ENCODE measurements around the gene KCP. TPM values are rescaled to one million over a fixed set of nuclear protein-coding genes. Genes with fewer than 3 reads are reported as not detected.

Gene KCP
- total RNA-seq, 5 donors from 2014 or later (not counting 1 experiment from before 2014, with no cell fraction given): 0.20 to 0.92 (median 0.53) TPM

DNA sequence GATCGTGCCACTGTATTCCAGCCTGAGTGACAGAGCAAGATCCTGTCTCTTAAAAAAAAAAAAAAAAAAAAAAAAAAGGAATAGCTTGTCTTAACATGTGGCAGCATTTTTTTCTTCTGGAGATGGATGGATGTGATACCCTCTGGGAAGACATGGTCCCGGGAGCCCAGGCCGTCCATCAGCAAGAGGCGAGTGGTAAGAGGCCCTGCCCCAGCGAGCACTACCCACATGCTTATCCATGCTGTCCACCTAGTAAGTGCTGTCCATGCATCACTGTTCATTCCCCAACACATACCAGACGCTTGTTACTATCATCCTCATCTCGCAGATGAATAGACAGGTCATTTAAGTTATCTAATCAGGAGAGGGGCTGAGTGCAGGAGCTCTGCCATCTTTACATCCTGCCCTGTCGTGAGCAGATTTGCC lies 35.0 kb downstream of the KCP start:
- H3K27ac Mint-ChIP-seq: no peak overlapping the region
- ATAC-seq (replicated peaks in 1 of 4) (no peak), DNase-seq (no peak)
- H3K9me3 ChIP-seq: no peaks in the 10 kb centered on the region
- ChIA-PET CTCF (interaction anchor here in 1 of 2 donors (0.7 kb wide), 2 partner anchors 436 to 588 kb away, joined by 3 to 5 read pairs; no protein-coding TSS in a partner anchor), POLR2A (interaction anchor here in 1 of 2 donors (0.6 kb wide), 1 partner anchor 467 kb away, joined by 3 read pairs; no protein-coding TSS in a partner anchor)
- no peaks in the 10 kb centered on the region for H3K36me3 Mint-ChIP-seq
- H3K27me3 ChIP-seq (replicated peaks in 1 of 2; ENCODE audit: control insufficient read depth in 2 of 2, extremely low read depth in 1 of 2, insufficient read depth in 2 of 2, low read length in 1 of 2): peaks cover 0 to 26% of the 10 kb centered on the region in 2 experiments
- H3K27ac ChIP-seq (ENCODE audit: low read length): no peak overlapping the region
- no peak overlapping the region for H3K4me3 Mint-ChIP-seq
- no peaks in the 10 kb centered on the region for H3K36me3 ChIP-seq (ENCODE audit: control insufficient read depth in 2 of 2, extremely low read depth in 1 of 2, insufficient read depth in 1 of 2, low read length in 1 of 2)
- peaks cover 2 to 4% of the 10 kb centered on the region in 2 experiments for H3K4me1 ChIP-seq (ENCODE audit: control insufficient read depth in 1 of 2, extremely low read depth in 1 of 2, insufficient read depth in 2 of 2, low read length in 2 of 2)
- H3K4me1 Mint-ChIP-seq: peaks cover 0 to 1% (median 0%) of the 10 kb centered on the region in 3 donors
- H3K9me3 Mint-ChIP-seq: no peaks in the 10 kb centered on the region
- WGBS (ENCODE audit: insufficient coverage): 93% methylated on average over 6 of the region's 8 CpGs
- H3K4me3 ChIP-seq (ENCODE audit: control insufficient read depth in 1 of 2, extremely low read depth in 1 of 2, low read length in 1 of 2): no peak overlapping the region
- H3K27me3 Mint-ChIP-seq: peaks cover 0 to 3% of the 10 kb centered on the region in 2 donors

DNA sequence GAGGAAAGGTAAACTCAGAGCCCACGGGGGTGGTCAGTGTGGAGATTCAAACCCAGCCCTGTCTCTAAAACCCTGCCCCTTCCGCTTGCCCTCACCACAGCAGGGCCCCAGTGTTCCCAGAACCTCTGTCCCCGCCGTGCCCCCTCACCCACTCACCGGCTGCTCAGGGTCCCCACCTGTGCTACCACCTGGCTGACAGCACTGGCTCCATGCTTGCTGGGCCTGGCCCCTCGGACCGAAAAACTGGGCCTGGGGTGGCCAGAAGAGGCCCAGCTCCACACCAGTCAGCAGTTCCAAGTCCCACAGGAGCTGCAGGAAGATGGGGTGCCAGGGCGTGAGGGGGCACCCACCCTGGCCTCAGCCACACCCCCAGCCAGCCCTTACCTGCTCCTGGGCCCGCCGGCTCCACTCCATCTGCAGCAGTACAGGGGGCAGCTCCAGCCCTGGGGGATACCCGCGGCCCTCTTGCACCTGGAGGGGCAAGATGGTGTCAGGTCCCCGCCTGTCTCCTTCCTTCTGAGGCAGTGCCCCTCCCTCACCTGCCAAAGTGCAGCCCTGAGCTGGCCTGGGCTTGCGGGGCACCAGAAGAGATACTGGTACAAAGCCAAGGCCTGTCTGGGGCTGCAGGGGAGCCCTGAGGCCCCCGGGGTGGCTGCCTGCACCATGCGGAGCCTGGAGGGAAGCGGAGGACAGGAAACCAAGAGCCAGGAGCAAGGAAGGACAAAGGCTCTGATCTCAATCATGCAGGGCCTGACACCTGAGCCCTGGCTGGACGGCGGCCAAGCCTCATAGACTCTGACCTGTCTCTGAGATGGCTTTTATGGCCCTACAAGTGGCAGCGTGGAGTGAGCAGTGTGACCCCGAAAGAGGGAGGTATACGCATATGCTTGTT lies 36.1 kb downstream of the KCP start:
- H3K9me3 ChIP-seq: no peaks in the 10 kb centered on the region
- H3K4me3 ChIP-seq (ENCODE audit: control insufficient read depth in 1 of 2, extremely low read depth in 1 of 2, low read length in 1 of 2): no peak overlapping the region
- ChIA-PET POLR2A (no interaction called here), CTCF (no interaction called here)
- peaks cover 4 to 8% (median 5%) of the 10 kb centered on the region in 3 donors for H3K4me1 Mint-ChIP-seq
- H3K4me1 ChIP-seq (ENCODE audit: control insufficient read depth in 1 of 2, extremely low read depth in 1 of 2, insufficient read depth in 2 of 2, low read length in 2 of 2): peaks cover 2 to 11% of the 10 kb centered on the region in 2 experiments
- H3K9me3 Mint-ChIP-seq: no peaks in the 10 kb centered on the region
- DNase-seq: no peak
- H3K27ac ChIP-seq (ENCODE audit: low read length): no peak overlapping the region
- H3K27me3 ChIP-seq (replicated peaks in 1 of 2; ENCODE audit: control insufficient read depth in 2 of 2, extremely low read depth in 1 of 2, insufficient read depth in 2 of 2, low read length in 1 of 2): peaks cover 0 to 33% of the 10 kb centered on the region in 2 experiments
- H3K4me3 Mint-ChIP-seq: no peak overlapping the region
- 91% methylated on average over 20 of the region's 22 CpGs for WGBS (ENCODE audit: insufficient coverage)
- H3K36me3 Mint-ChIP-seq: no peaks in the 10 kb centered on the region
- no peak for ATAC-seq (replicated peaks in 1 of 4)
- H3K27ac Mint-ChIP-seq: no peak overlapping the region
- peaks cover 0 to 7% of the 10 kb centered on the region in 2 donors for H3K27me3 Mint-ChIP-seq
- no peaks in the 10 kb centered on the region for H3K36me3 ChIP-seq (ENCODE audit: control insufficient read depth in 2 of 2, extremely low read depth in 1 of 2, insufficient read depth in 1 of 2, low read length in 1 of 2)

DNA sequence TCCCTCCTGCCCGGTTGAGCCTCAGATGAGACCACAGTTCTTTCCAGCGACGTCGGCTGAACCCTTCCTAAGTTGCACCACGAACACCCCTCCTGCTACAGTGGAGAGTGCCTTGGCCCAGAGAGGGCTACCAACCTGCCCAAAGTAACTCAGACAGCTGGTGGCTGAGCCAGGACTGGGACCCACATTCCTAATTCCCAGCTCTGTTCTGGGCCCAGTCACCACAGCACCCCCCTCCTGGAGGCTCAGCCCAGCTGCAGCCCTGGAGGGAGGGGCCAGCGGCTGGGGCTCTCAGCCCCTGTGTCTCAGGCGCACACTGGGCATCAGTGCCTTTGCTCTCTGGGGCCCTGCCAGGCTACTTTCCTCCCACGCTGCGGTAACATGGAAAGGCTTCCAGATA lies 37.3 kb downstream of the KCP start:
- H3K4me3 ChIP-seq (ENCODE audit: control insufficient read depth in 1 of 2, extremely low read depth in 1 of 2, low read length in 1 of 2): no peak overlapping the region
- no peak overlapping the region for H3K27ac ChIP-seq (ENCODE audit: low read length)
- WGBS (ENCODE audit: insufficient coverage): 96% methylated on average over 7 of the region's 9 CpGs
- no peaks in the 10 kb centered on the region for H3K36me3 Mint-ChIP-seq
- ATAC-seq (replicated peaks in 1 of 4) (no peak), DNase-seq (no peak)
- H3K27me3 ChIP-seq (replicated peaks in 1 of 2; ENCODE audit: control insufficient read depth in 2 of 2, extremely low read depth in 1 of 2, insufficient read depth in 2 of 2, low read length in 1 of 2): peaks cover 0 to 35% of the 10 kb centered on the region in 2 experiments
- peaks cover 2 to 19% of the 10 kb centered on the region in 2 experiments for H3K4me1 ChIP-seq (ENCODE audit: control insufficient read depth in 1 of 2, extremely low read depth in 1 of 2, insufficient read depth in 2 of 2, low read length in 2 of 2)
- no peak overlapping the region for H3K27ac Mint-ChIP-seq
- H3K9me3 Mint-ChIP-seq: no peaks in the 10 kb centered on the region
- no peaks in the 10 kb centered on the region for H3K9me3 ChIP-seq
- H3K27me3 Mint-ChIP-seq: peaks cover 0 to 7% of the 10 kb centered on the region in 2 donors
- H3K4me1 Mint-ChIP-seq: peaks cover 7 to 9% (median 8%) of the 10 kb centered on the region in 3 donors
- no peaks in the 10 kb centered on the region for H3K36me3 ChIP-seq (ENCODE audit: control insufficient read depth in 2 of 2, extremely low read depth in 1 of 2, insufficient read depth in 1 of 2, low read length in 1 of 2)
- CTCF ChIA-PET: interaction anchor here in 1 of 2 donors (0.8 kb wide), 1 partner anchor 8 kb away, joined by 3 read pairs; no protein-coding TSS in a partner anchor
- POLR2A ChIA-PET: no interaction called here
- no peak overlapping the region for H3K4me3 Mint-ChIP-seq

DNA sequence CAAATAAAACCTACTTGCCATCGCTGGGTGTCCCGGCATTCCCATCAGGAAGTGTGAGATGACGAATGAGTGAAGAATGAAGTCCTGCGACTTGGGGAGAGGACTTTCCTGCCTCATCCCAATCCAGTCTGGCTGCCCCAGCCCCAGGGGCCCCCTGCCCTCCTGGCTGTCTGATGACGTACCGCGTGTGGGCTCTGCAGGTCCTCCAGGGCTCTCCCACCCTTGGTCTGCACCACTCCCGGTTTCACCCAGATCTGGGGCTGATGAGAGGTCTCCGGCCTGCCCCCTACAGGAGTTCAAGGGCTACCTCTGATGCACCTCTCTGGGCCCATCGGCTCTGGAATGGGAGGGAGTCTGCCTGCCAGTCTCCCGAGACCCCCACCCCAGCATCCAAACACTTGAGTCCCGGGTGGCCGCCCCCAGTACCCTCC lies 38.1 kb downstream of the KCP start:
- H3K9me3 ChIP-seq: no peaks in the 10 kb centered on the region
- no peaks in the 10 kb centered on the region for H3K9me3 Mint-ChIP-seq
- H3K36me3 ChIP-seq (ENCODE audit: control insufficient read depth in 2 of 2, extremely low read depth in 1 of 2, insufficient read depth in 1 of 2, low read length in 1 of 2): no peaks in the 10 kb centered on the region
- no peak overlapping the region for H3K4me3 ChIP-seq (ENCODE audit: control insufficient read depth in 1 of 2, extremely low read depth in 1 of 2, low read length in 1 of 2)
- no peaks in the 10 kb centered on the region for H3K36me3 Mint-ChIP-seq
- POLR2A ChIA-PET: no interaction called here
- CTCF ChIA-PET: interaction anchor here in 1 of 2 donors (0.5 to 0.6 kb wide), 2 partner anchors 40 to 458 kb away, joined by 4 to 7 read pairs; no protein-coding TSS in a partner anchor
- DNase-seq: no peak
- ATAC-seq (replicated peaks in 1 of 4): no peak
- H3K4me1 ChIP-seq (ENCODE audit: control insufficient read depth in 1 of 2, extremely low read depth in 1 of 2, insufficient read depth in 2 of 2, low read length in 2 of 2): peaks cover 0 to 15% of the 10 kb centered on the region in 2 experiments
- no peak overlapping the region for H3K27ac Mint-ChIP-seq
- H3K4me1 Mint-ChIP-seq: peaks cover 8 to 11% (median 11%) of the 10 kb centered on the region in 3 donors
- H3K27ac ChIP-seq (ENCODE audit: low read length): no peak overlapping the region
- peaks cover 0 to 7% of the 10 kb centered on the region in 2 donors for H3K27me3 Mint-ChIP-seq
- no peak overlapping the region for H3K4me3 Mint-ChIP-seq
- H3K27me3 ChIP-seq (replicated peaks in 1 of 2; ENCODE audit: control insufficient read depth in 2 of 2, extremely low read depth in 1 of 2, insufficient read depth in 2 of 2, low read length in 1 of 2): peaks cover 0 to 38% of the 10 kb centered on the region in 2 experiments
- 95% methylated on average over 6 of the region's 13 CpGs for WGBS (ENCODE audit: insufficient coverage)

GRCh38 chr7:128871050-128871449 lies 39.5 kb downstream of the KCP start:
- WGBS (ENCODE audit: insufficient coverage): 86% methylated on average over 2 of the region's 5 CpGs
- Histone ChIP-seq H3K36me3 (ENCODE audit: control insufficient read depth in 2 of 2, extremely low read depth in 1 of 2, insufficient read depth in 1 of 2, low read length in 1 of 2) (peaks cover 0 to 3% of the 10 kb centered on the region in 2 donors), H3K27ac (ENCODE audit: low read length) (no peak overlapping the region), H3K9me3 (no peaks in the 10 kb centered on the region), H3K4me3 (ENCODE audit: control insufficient read depth in 1 of 2, extremely low read depth in 1 of 2, low read length in 1 of 2) (no peak overlapping the region), H3K4me1 (ENCODE audit: control insufficient read depth in 1 of 2, extremely low read depth in 1 of 2, insufficient read depth in 2 of 2, low read length in 2 of 2) (peaks cover 0 to 15% of the 10 kb centered on the region in 2 experiments), H3K27me3 (replicated peaks in 1 of 2; ENCODE audit: control insufficient read depth in 2 of 2, extremely low read depth in 1 of 2, insufficient read depth in 2 of 2, low read length in 1 of 2) (peaks cover 0 to 31% of the 10 kb centered on the region in 2 experiments)
- ChIA-PET CTCF (interaction anchor here in 1 of 2 donors (0.9 kb wide), 1 partner anchor 14 kb away, joined by 3 read pairs; no protein-coding TSS in a partner anchor), POLR2A (no interaction called here)
- H3K36me3 Mint-ChIP-seq: no peaks in the 10 kb centered on the region
- peak overlapping the region in 2 of 3 donors; percentile 41 to 86 for H3K4me3 Mint-ChIP-seq
- DNase-seq (no peak), ATAC-seq (replicated peaks in 1 of 4) (no peak)
- peaks cover 8 to 14% (median 11%) of the 10 kb centered on the region in 3 donors for H3K4me1 Mint-ChIP-seq
- no peaks in the 10 kb centered on the region for H3K9me3 Mint-ChIP-seq
- H3K27ac Mint-ChIP-seq: no peak overlapping the region
- peaks cover 0 to 7% of the 10 kb centered on the region in 2 donors for H3K27me3 Mint-ChIP-seq

DNA sequence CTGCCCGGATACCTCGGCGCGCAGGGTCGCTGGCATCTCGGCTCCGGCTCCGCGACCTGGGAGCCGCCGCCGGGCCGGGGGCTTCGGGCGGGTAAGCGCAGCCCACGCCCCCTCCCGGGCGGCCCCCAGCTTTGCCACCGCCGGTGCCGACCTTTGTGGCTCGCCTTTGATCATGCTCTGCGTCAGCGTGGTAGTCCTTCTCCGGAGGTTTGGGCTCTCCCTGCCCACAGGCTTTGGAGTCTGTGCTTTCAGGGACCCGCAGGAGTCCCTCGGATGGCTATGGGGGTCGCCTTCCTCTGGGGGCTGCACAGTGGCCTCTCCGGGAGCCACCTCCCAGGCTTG lies 40.6 kb downstream of the KCP start:
- Mint-ChIP-seq H3K9me3 (no peaks in the 10 kb centered on the region), H3K27ac (no peak overlapping the region), H3K36me3 (peaks cover 9% of the 10 kb centered on the region), H3K27me3 (peaks cover 0 to 7% of the 10 kb centered on the region in 2 donors), H3K4me1 (peaks cover 18 to 24% (median 19%) of the 10 kb centered on the region in 3 donors), H3K4me3 (peak overlapping the region; percentile 74 to 86 (median 76))
- Histone ChIP-seq H3K4me1 (ENCODE audit: control insufficient read depth in 1 of 2, extremely low read depth in 1 of 2, insufficient read depth in 2 of 2, low read length in 2 of 2) (peaks cover 0 to 15% of the 10 kb centered on the region in 2 experiments), H3K27me3 (replicated peaks in 1 of 2; ENCODE audit: control insufficient read depth in 2 of 2, extremely low read depth in 1 of 2, insufficient read depth in 2 of 2, low read length in 1 of 2) (peaks cover 0 to 31% of the 10 kb centered on the region in 2 experiments), H3K4me3 (ENCODE audit: control insufficient read depth in 1 of 2, extremely low read depth in 1 of 2, low read length in 1 of 2) (peak overlapping the region; percentile 55 to 60), H3K9me3 (no peaks in the 10 kb centered on the region), H3K27ac (ENCODE audit: low read length) (no peak overlapping the region), H3K36me3 (ENCODE audit: control insufficient read depth in 2 of 2, extremely low read depth in 1 of 2, insufficient read depth in 1 of 2, low read length in 1 of 2) (peaks cover 0 to 14% of the 10 kb centered on the region in 2 donors)
- ATAC-seq (replicated peaks in 1 of 4) (peak; percentile 32 to 54 (median 36)), DNase-seq (peak in 3 of 35 experiments; percentile 7 to 30 (median 17))
- 7% methylated on average over 30 of the region's 30 CpGs for WGBS (ENCODE audit: insufficient coverage)
- ChIA-PET CTCF (no interaction called here), POLR2A (no interaction called here)
